Breast epithelium (tissue), 4 donors: ENCODE data around the gene ARFGAP1. TPM values are rescaled to one million over a fixed set of nuclear protein-coding genes. Genes with fewer than 3 reads are reported as not detected.

Experiments
- DNase-seq, 2 donors: peaks; one replicate each; pipeline ENCODE4 v3.0.0-alpha.2; 2019; ENCODE audit warnings: low spot score in 2 of 2
- H3K27ac ChIP-seq, 2 donors: fragments of 200-600 bp; sonication (generic) in 1 of 2; one replicate each; pipeline ENCODE4 v1.5.1; 2016 to 2019; ENCODE audit warnings: mild to moderate bottlenecking in 1 of 2
- H3K27me3 ChIP-seq, 2 donors: fragments of 200-600 bp; sonication (generic) in 1 of 2; one replicate each; pipeline versions ENCODE4 v1.5.1 to v1.6.0; 2017 to 2019; ENCODE audit warnings: control low read depth in 1 of 2, mild to moderate bottlenecking in 1 of 2
- H3K36me3 ChIP-seq: fragments of 200-600 bp; one replicate; pipeline ENCODE4 v1.5.1; 2019
- H3K4me1 ChIP-seq, 2 donors: fragments of 200-600 bp; sonication (generic); one replicate each; pipeline ENCODE4 v1.5.1; 2016 to 2019; ENCODE audit warnings: control low read depth in 1 of 2
- H3K4me3 ChIP-seq, 3 donors: fragments of 200-600 bp; sonication (generic); 1 replicate in 2 of 3; 2 replicates in 1 of 3; pipeline ENCODE4 v1.5.1; 2016 to 2019; ENCODE audit warnings: mild to moderate bottlenecking in 3 of 3, moderate library complexity in 2 of 3
- H3K9me3 ChIP-seq, 2 donors: fragments of 200-600 bp; sonication (generic) in 1 of 2; one replicate each; pipeline ENCODE4 v1.5.1; 2016 to 2019; ENCODE audit warnings: control low read depth in 1 of 2
- CTCF ChIP-seq, 3 donors: fragments of 450-650 bp; IDR thresholded peaks; one replicate each; pipeline ENCODE4 v1.5.1; 2016 to 2017; ENCODE audit warnings: antibody characterized with exemption in 3 of 3, mild to moderate bottlenecking in 3 of 3, moderate library complexity in 3 of 3
- POLR2A ChIP-seq: fragments of 450-650 bp; IDR thresholded peaks from one replicate; pipeline ENCODE4 v1.6.1; 2016; ENCODE audit warnings: antibody characterized with exemption, mild to moderate bottlenecking, moderate library complexity
- POLR2AphosphoS5 ChIP-seq, 3 donors: sonication (generic); formaldehyde crosslinking; IDR thresholded peaks; one replicate each; pipeline ENCODE4 v1.6.1; 2017; ENCODE audit warnings: antibody characterized with exemption in 3 of 3
- intact Hi-C: fragments of 100-400 bp; cut with DNase I; formaldehyde crosslinking; loops from one replicate; pipeline ENCODE4 v1.15.1; 2023; ENCODE audit warnings: low total_unique reads
- total RNA-seq, 3 donors: library from RNA; depleted of rRNA; stranded (reverse); fragments of >200 nt; gene quantifications; one replicate each; pipeline ENCODE4 v1.1.0, GENCODE V29; 2016

Gene ARFGAP1
- total RNA-seq, 3 donors from 2014 or later, result 24.3 to 44.6 (median 38.2) TPM

- Histone ChIP-seq H3K4me3 (no peak overlapping the region), H3K36me3 (no peaks in the 10 kb centered on the region), H3K9me3 (no peaks in the 10 kb centered on the region), H3K27me3 (no peaks in the 10 kb centered on the region), H3K4me1 (peaks cover 0 to 12% of the 10 kb centered on the region in 2 donors), H3K27ac (no peak overlapping the region)
- no peak for TF ChIP-seq CTCF (IDR thresholded peaks at IDR 0.05)
- TF ChIP-seq POLR2AphosphoS5 (IDR thresholded peaks at IDR 0.05), result no peak
- no peak for TF ChIP-seq POLR2A
- intact Hi-C loops, result no loop called here
- DNase-seq, result no peak
These were observed 3.2 kb downstream of the ARFGAP1 start for GRCh38 chr20:63275825-63276224.

- H3K36me3 ChIP-seq, result no peaks in the 10 kb centered on the region
- intact Hi-C loops, result no loop called here
- no peak for TF ChIP-seq CTCF (IDR thresholded peaks at IDR 0.05)
- TF ChIP-seq POLR2AphosphoS5 (IDR thresholded peaks at IDR 0.05), result no peak
- TF ChIP-seq POLR2A, result no peak
These were observed 4.3 kb downstream of the ARFGAP1 start for GRCh38 chr20:63276956-63277355.

GRCh38 chr20:63277466-63278272, 5.1 kb downstream of the ARFGAP1 start:
- Histone ChIP-seq H3K27ac (no peak overlapping the region), H3K27me3 (no peaks in the 10 kb centered on the region), H3K9me3 (no peaks in the 10 kb centered on the region), H3K36me3 (no peaks in the 10 kb centered on the region), H3K4me3 (no peak overlapping the region), H3K4me1 (peaks cover 0 to 12% of the 10 kb centered on the region in 2 donors)
- no peak for TF ChIP-seq POLR2A
- intact Hi-C loops, result no loop called here
- no peak for DNase-seq

More at GRCh38 chr20:63276956-63277355, 4.3 kb downstream of the ARFGAP1 start:
- peaks cover 0 to 12% of the 10 kb centered on the region in 2 donors for H3K4me1 ChIP-seq
- no peak overlapping the region for H3K27ac ChIP-seq
- no peak for DNase-seq
- H3K9me3 ChIP-seq, result no peaks in the 10 kb centered on the region
- no peak overlapping the region for H3K4me3 ChIP-seq
- no peaks in the 10 kb centered on the region for H3K27me3 ChIP-seq

GRCh38 chr20:63278661-63279060, 6.0 kb downstream of the ARFGAP1 start:
- no peaks in the 10 kb centered on the region for H3K36me3 ChIP-seq
- H3K4me3 ChIP-seq, result no peak overlapping the region
- DNase-seq, result no peak
- no peak overlapping the region for H3K27ac ChIP-seq
- no peak for TF ChIP-seq POLR2A
- no peak for TF ChIP-seq POLR2AphosphoS5 (IDR thresholded peaks at IDR 0.05)
- no peak for TF ChIP-seq CTCF (IDR thresholded peaks at IDR 0.05)
- intact Hi-C loops, result no loop called here
- H3K4me1 ChIP-seq, result peaks cover 0 to 8% of the 10 kb centered on the region in 2 donors
- no peaks in the 10 kb centered on the region for H3K9me3 ChIP-seq
- H3K27me3 ChIP-seq, result no peaks in the 10 kb centered on the region

GRCh38 chr20:63279931-63280330, 7.3 kb downstream of the ARFGAP1 start:
- no peak for DNase-seq
- no peak for TF ChIP-seq POLR2A
- no peak for TF ChIP-seq CTCF (IDR thresholded peaks at IDR 0.05)
- no peak for TF ChIP-seq POLR2AphosphoS5 (IDR thresholded peaks at IDR 0.05)
- Histone ChIP-seq H3K27ac (no peak overlapping the region), H3K4me1 (no peaks in the 10 kb centered on the region), H3K27me3 (no peaks in the 10 kb centered on the region), H3K4me3 (no peak overlapping the region), H3K9me3 (no peaks in the 10 kb centered on the region), H3K36me3 (no peaks in the 10 kb centered on the region)
- intact Hi-C loops, result no loop called here
